IPS-18c (cell line): Measurements from ENCODE around the gene CLSTN1.
"Not testable (repeated sequence)": the region's sequence is repeated elsewhere in the genome, so short reads cannot be mapped to it uniquely, and the experiment has no call there.

Experiments used
- H3K4me3 ChIP-seq: 2 replicates; pipeline ENCODE4 v1.7.0; 2013; ENCODE audit warnings: low read depth, mild to moderate bottlenecking, low read length, moderate library complexity; ENCODE audit not compliant: insufficient read depth
- H3K9me3 ChIP-seq: one replicate; pipeline ENCODE4 v1.6.1; 2013; ENCODE audit warnings: mild to moderate bottlenecking, low read length, moderate library complexity; ENCODE audit not compliant: control insufficient read depth, insufficient read depth

The CLSTN1 gene

GRCh38 chr1:9760824-9761223, 62.9 kb downstream of the CLSTN1 start:
- Histone ChIP-seq H3K4me3 (no peak overlapping the region), H3K9me3 (no peaks in the 10 kb centered on the region)

- H3K4me3 ChIP-seq: no peak overlapping the region
Observed at GRCh38 chr1:9759939-9760338, 63.8 kb downstream of the CLSTN1 start.

GRCh38 chr1:9758559-9759121, 65.1 kb downstream of the CLSTN1 start:
- H3K9me3 ChIP-seq: no peaks in the 10 kb centered on the region
- no peak overlapping the region for H3K4me3 ChIP-seq

More at GRCh38 chr1:9759939-9760338, 63.8 kb downstream of the CLSTN1 start:
- H3K9me3 ChIP-seq: no peaks in the 10 kb centered on the region

GRCh38 chr1:9755441-9755995, 68.2 kb downstream of the CLSTN1 start:
- H3K4me3 ChIP-seq: no peak overlapping the region
- H3K9me3 ChIP-seq: no peaks in the 10 kb centered on the region

- H3K4me3 ChIP-seq: no peak overlapping the region
- no peaks in the 10 kb centered on the region for H3K9me3 ChIP-seq
Observed at GRCh38 chr1:9753121-9753531, 70.6 kb downstream of the CLSTN1 start.

- Histone ChIP-seq H3K4me3 (no peak overlapping the region), H3K9me3 (no peaks in the 10 kb centered on the region)
Observed at GRCh38 chr1:9751971-9752370, 71.8 kb downstream of the CLSTN1 start.

GRCh38 chr1:9749361-9749760, 74.4 kb downstream of the CLSTN1 start:
- Histone ChIP-seq H3K4me3 (no peak overlapping the region), H3K9me3 (no peaks in the 10 kb centered on the region)

GRCh38 chr1:9748391-9748790, 75.4 kb downstream of the CLSTN1 start:
- H3K4me3 ChIP-seq, H3K9me3 ChIP-seq: not testable (repeated sequence)

GRCh38 chr1:9746651-9747050, 77.1 kb downstream of the CLSTN1 start:
- Histone ChIP-seq H3K4me3 (no peak overlapping the region), H3K9me3 (no peaks in the 10 kb centered on the region)

- Histone ChIP-seq H3K4me3 (no peak overlapping the region), H3K9me3 (no peaks in the 10 kb centered on the region)
Observed at GRCh38 chr1:9746211-9746610, 77.6 kb downstream of the CLSTN1 start.

- no peak overlapping the region for H3K4me3 ChIP-seq
- no peaks in the 10 kb centered on the region for H3K9me3 ChIP-seq
Observed at GRCh38 chr1:9744106-9744799, 79.5 kb downstream of the CLSTN1 start.

- Histone ChIP-seq H3K9me3 (no peaks in the 10 kb centered on the region), H3K4me3 (no peak overlapping the region)
Observed at GRCh38 chr1:9737671-9738070, 86.1 kb downstream of the CLSTN1 start.

- Histone ChIP-seq H3K4me3 (no peak overlapping the region), H3K9me3 (no peaks in the 10 kb centered on the region)
Observed at GRCh38 chr1:9737057-9737456, 86.7 kb downstream of the CLSTN1 start.

GRCh38 chr1:9736241-9736640, 87.5 kb downstream of the CLSTN1 start:
- no peaks in the 10 kb centered on the region for H3K9me3 ChIP-seq
- H3K4me3 ChIP-seq: no peak overlapping the region

GRCh38 chr1:9735800-9736199, 88.0 kb downstream of the CLSTN1 start:
- Histone ChIP-seq H3K4me3 (no peak overlapping the region), H3K9me3 (no peaks in the 10 kb centered on the region)

- H3K4me3 ChIP-seq: no peak overlapping the region
- no peaks in the 10 kb centered on the region for H3K9me3 ChIP-seq
Observed at GRCh38 chr1:9733160-9733789, 90.5 kb downstream of the CLSTN1 start.

- no peaks in the 10 kb centered on the region for H3K9me3 ChIP-seq
- H3K4me3 ChIP-seq: no peak overlapping the region
Observed at GRCh38 chr1:9732123-9732971, 91.4 kb downstream of the CLSTN1 start.
